Trophoblast cell (in vitro differentiated cells and primary cell): Measurements from ENCODE around the gene PKP3.
A peak's percentile ranks its signal among the peaks of the same experiment; 100 is the strongest.
"Not testable (repeated sequence)": the region's sequence is repeated elsewhere in the genome, so short reads cannot be mapped to it uniquely, and the experiment has no call there.

Source experiments
- DNase-seq, 2 donors: peaks; one replicate each; pipeline ENCODE4 v3.0.0-alpha.2; 2016
- H2AFZ ChIP-seq: 2 replicates; pipeline ENCODE4 v1.6.1; 2013; ENCODE audit warnings: low read length, moderate library complexity, mild to moderate bottlenecking; ENCODE audit not compliant: insufficient read depth, poor library complexity
- H2AK5ac ChIP-seq: 2 replicates; pipeline ENCODE4 v1.6.1; 2013; ENCODE audit warnings: mild to moderate bottlenecking, low read length
- H2BK120ac ChIP-seq: 2 replicates; pipeline ENCODE4 v1.6.1; 2013; ENCODE audit warnings: low read length, mild to moderate bottlenecking, moderate library complexity; ENCODE audit not compliant: insufficient read depth, poor library complexity
- H2BK12ac ChIP-seq: 2 replicates; pipeline ENCODE4 v1.6.1; 2013; ENCODE audit warnings: mild to moderate bottlenecking, low read length, moderate library complexity
- H2BK5ac ChIP-seq: 2 replicates; pipeline ENCODE4 v1.6.1; 2013; ENCODE audit warnings: low read length, low read depth, moderate library complexity, mild to moderate bottlenecking; ENCODE audit not compliant: poor library complexity
- H3K14ac ChIP-seq: 2 replicates; pipeline ENCODE4 v1.6.1; 2013; ENCODE audit warnings: mild to moderate bottlenecking, low read length
- H3K18ac ChIP-seq: 2 replicates; pipeline ENCODE4 v1.6.1; 2013; ENCODE audit warnings: mild to moderate bottlenecking, low read length
- H3K23ac ChIP-seq: 2 replicates; pipeline ENCODE4 v1.6.1; 2013; ENCODE audit warnings: low read length
- H3K27ac ChIP-seq: 2 replicates; pipeline ENCODE4 v1.5.1; 2013; ENCODE audit warnings: low read depth, mild to moderate bottlenecking, inconsistent platforms, low read length, moderate library complexity
- H3K27me3 ChIP-seq: 2 replicates; pipeline ENCODE4 v1.6.1; 2013; ENCODE audit warnings: inconsistent platforms, mild to moderate bottlenecking, low read length, moderate library complexity; ENCODE audit not compliant: insufficient read depth
- H3K36me3 ChIP-seq, 2 experiments: 1 replicate in 1 of 2; 2 replicates in 1 of 2; pipeline ENCODE4 v1.6.1; 2013; ENCODE audit warnings: low read length in 2 of 2, mild to moderate bottlenecking in 2 of 2, moderate library complexity in 1 of 2; ENCODE audit not compliant: insufficient read depth in 2 of 2, control insufficient read depth in 1 of 2
- H3K4ac ChIP-seq: 2 replicates; pipeline ENCODE4 v1.6.1; 2013; ENCODE audit warnings: low read depth, mild to moderate bottlenecking, low read length, moderate library complexity
- H3K4me1 ChIP-seq, 2 experiments: 1 replicate in 1 of 2; 2 replicates in 1 of 2; pipeline ENCODE4 v1.6.1; 2013; ENCODE audit warnings: low read length in 2 of 2, mild to moderate bottlenecking in 2 of 2, moderate library complexity in 1 of 2; ENCODE audit not compliant: insufficient read depth in 2 of 2, control insufficient read depth in 1 of 2
- H3K4me2 ChIP-seq: 2 replicates; pipeline ENCODE4 v1.6.1; 2013; ENCODE audit warnings: inconsistent platforms, mild to moderate bottlenecking, low read length, moderate library complexity
- H3K4me3 ChIP-seq: 2 replicates; pipeline ENCODE4 v1.5.1; 2013; ENCODE audit warnings: mild to moderate bottlenecking, low read depth, low read length, inconsistent platforms
- H3K79me1 ChIP-seq: one replicate; pipeline ENCODE4 v1.6.1; 2013; ENCODE audit warnings: low read length
- H3K79me2 ChIP-seq: 2 replicates; pipeline ENCODE4 v1.6.1; 2013; ENCODE audit warnings: low read length, mild to moderate bottlenecking; ENCODE audit not compliant: control insufficient read depth, insufficient read depth, poor library complexity
- H3K9ac ChIP-seq: 2 replicates; pipeline ENCODE4 v1.6.1; 2013; ENCODE audit warnings: mild to moderate bottlenecking, low read length
- H3K9me3 ChIP-seq: 2 replicates; pipeline ENCODE4 v1.6.1; 2013; ENCODE audit warnings: low read depth, mild to moderate bottlenecking, control low read depth, inconsistent platforms, low read length; ENCODE audit not compliant: insufficient read depth
- H4K12ac ChIP-seq: 2 replicates; pipeline ENCODE4 v1.6.1; 2013; ENCODE audit warnings: low read depth, mild to moderate bottlenecking, low read length, moderate library complexity
- H4K8ac ChIP-seq: 2 replicates; pipeline ENCODE4 v1.6.1; 2013; ENCODE audit warnings: low read depth, mild to moderate bottlenecking, low read length, moderate library complexity
- H4K91ac ChIP-seq: one replicate; pipeline ENCODE4 v1.6.1; 2013; ENCODE audit warnings: low read depth, mild to moderate bottlenecking, low read length, moderate library complexity
- WGBS: extraction: QIAGEN DNeasy Blood & Tissue Kit; methylation state at CpG from one replicate; pipeline ENCODE4 v1.1.7; 2013; ENCODE audit warnings: missing lambda C conversion rate; ENCODE audit not compliant: insufficient read length, insufficient coverage; ENCODE audit errors: extremely low coverage; 5-methylcytosine and 5-hydroxymethylcytosine counted together

PKP3 gene

GRCh38 chr11:387193-387793 lies 6.7 kb upstream of the PKP3 start:
- H3K36me3 ChIP-seq, result no peaks in the 10 kb centered on the region
- no peak for DNase-seq
- H3K23ac ChIP-seq, result no peak overlapping the region
- H3K27ac ChIP-seq, result no peak overlapping the region
- H3K4me2 ChIP-seq, result no peak overlapping the region
- no peak overlapping the region for H4K12ac ChIP-seq
- WGBS, result no CpG with 5 or more reads among the region's 4 CpGs
- H2BK12ac ChIP-seq, result no peak overlapping the region
- H3K9me3 ChIP-seq, result peaks cover 16% of the 10 kb centered on the region
- no peak overlapping the region for H2BK5ac ChIP-seq
- no peak overlapping the region for H4K91ac ChIP-seq
- no peak overlapping the region for H3K14ac ChIP-seq
- H3K9ac ChIP-seq, result no peak overlapping the region
- no peak overlapping the region for H2AK5ac ChIP-seq
- no peaks in the 10 kb centered on the region for H3K79me2 ChIP-seq
- H3K79me1 ChIP-seq, result peaks cover 6% of the 10 kb centered on the region
- H2AFZ ChIP-seq, result no peak overlapping the region
- H3K4me1 ChIP-seq, result peaks cover 5 to 9% of the 10 kb centered on the region in 2 experiments
- H3K27me3 ChIP-seq, result peaks cover 4% of the 10 kb centered on the region
- H3K4me3 ChIP-seq, result no peak overlapping the region
- no peak overlapping the region for H3K4ac ChIP-seq
- H3K18ac ChIP-seq, result no peak overlapping the region
- H2BK120ac ChIP-seq, result no peak overlapping the region
- H4K8ac ChIP-seq, result no peak overlapping the region

DNA sequence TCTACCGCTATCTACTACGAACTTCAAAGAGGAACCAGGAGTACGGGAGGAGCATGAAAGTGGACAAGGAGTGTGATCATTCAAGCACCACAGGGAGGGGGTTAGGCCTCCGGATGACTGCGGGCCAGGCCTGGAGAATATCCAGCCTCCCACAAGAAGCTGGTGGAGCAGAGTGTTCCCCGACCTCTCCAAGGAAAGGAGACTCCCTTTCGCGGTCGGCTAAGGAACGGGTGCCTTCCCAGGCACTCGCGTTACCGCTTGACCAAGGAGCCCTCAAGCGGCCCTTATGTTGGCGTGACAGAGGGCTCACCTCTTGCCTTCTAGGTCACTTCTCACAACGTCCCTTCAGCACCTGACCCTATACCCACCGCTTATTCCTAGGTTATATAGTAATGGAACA lies 4.6 kb upstream of the PKP3 start:
- not testable (repeated sequence) for H3K23ac ChIP-seq, H2BK120ac ChIP-seq, H3K9ac ChIP-seq, H4K12ac ChIP-seq, H3K79me2 ChIP-seq, H2AK5ac ChIP-seq, H4K91ac ChIP-seq, H3K36me3 ChIP-seq, H3K27me3 ChIP-seq, H4K8ac ChIP-seq, H3K4me2 ChIP-seq, H3K4me3 ChIP-seq, H3K4ac ChIP-seq, H3K18ac ChIP-seq, H2AFZ ChIP-seq, H3K14ac ChIP-seq, H2BK12ac ChIP-seq, H3K27ac ChIP-seq, H2BK5ac ChIP-seq, DNase-seq
- peaks cover 17 to 23% of the 10 kb centered on the region in 2 experiments for H3K4me1 ChIP-seq
- no CpG with 5 or more reads among the region's 17 CpGs for WGBS
- H3K79me1 ChIP-seq, result peaks cover 22% of the 10 kb centered on the region
- peaks cover 14% of the 10 kb centered on the region for H3K9me3 ChIP-seq

- Histone ChIP-seq H3K4me1 (peaks cover 24 to 30% of the 10 kb centered on the region in 2 experiments), H2AFZ (no peak overlapping the region), H3K79me2 (peaks cover 15% of the 10 kb centered on the region), H2BK12ac (no peak overlapping the region), H3K9me3 (peaks cover 14% of the 10 kb centered on the region), H3K4me2 (no peak overlapping the region), H2AK5ac (no peak overlapping the region), H3K4ac (no peak overlapping the region), H2BK5ac (no peak overlapping the region), H3K9ac (no peak overlapping the region), H3K36me3 (no peaks in the 10 kb centered on the region), H4K8ac (no peak overlapping the region), H3K27me3 (peaks cover 4% of the 10 kb centered on the region), H4K12ac (no peak overlapping the region), H3K4me3 (no peak overlapping the region), H2BK120ac (no peak overlapping the region), H4K91ac (no peak overlapping the region), H3K79me1 (peaks cover 30% of the 10 kb centered on the region), H3K23ac (no peak overlapping the region), H3K18ac (no peak overlapping the region), H3K27ac (no peak overlapping the region), H3K14ac (no peak overlapping the region)
- WGBS, result no CpG with 5 or more reads among the region's 11 CpGs
- DNase-seq, result no peak
These were observed 3.8 kb upstream of the PKP3 start for GRCh38 chr11:390175-390574.

GRCh38 chr11:391117-392017 lies 2.6 kb upstream of the PKP3 start:
- H3K4ac ChIP-seq, result no peak overlapping the region
- H4K8ac ChIP-seq, result no peak overlapping the region
- peaks cover 6% of the 10 kb centered on the region for H3K9me3 ChIP-seq
- peak overlapping the region; percentile 51 for H2AK5ac ChIP-seq
- H2BK12ac ChIP-seq, result peak overlapping the region; percentile 88
- H3K79me2 ChIP-seq, result peaks cover 20% of the 10 kb centered on the region
- H3K14ac ChIP-seq, result peak overlapping the region; percentile 62
- no peak overlapping the region for H3K27ac ChIP-seq
- WGBS, result no CpG with 5 or more reads among the region's 38 CpGs
- H2AFZ ChIP-seq, result no peak overlapping the region
- H3K18ac ChIP-seq, result peak overlapping the region; percentile 30
- DNase-seq, result no peak
- H3K79me1 ChIP-seq, result peaks cover 32% of the 10 kb centered on the region
- no peak overlapping the region for H2BK5ac ChIP-seq
- H3K27me3 ChIP-seq, result no peaks in the 10 kb centered on the region
- H3K4me1 ChIP-seq, result peaks cover 29 to 38% of the 10 kb centered on the region in 2 experiments
- H3K4me3 ChIP-seq, result no peak overlapping the region
- H2BK120ac ChIP-seq, result peak overlapping the region; percentile 94
- peak overlapping the region; percentile 92 for H4K91ac ChIP-seq
- H3K4me2 ChIP-seq, result no peak overlapping the region
- no peak overlapping the region for H4K12ac ChIP-seq
- H3K36me3 ChIP-seq, result no peaks in the 10 kb centered on the region
- no peak overlapping the region for H3K9ac ChIP-seq
- no peak overlapping the region for H3K23ac ChIP-seq
